GM20000 (cell line): ENCODE results near the gene DEDD.

Experiments used
- DNase-seq: peaks from one replicate; pipeline ENCODE4 v3.0.0; 2012; ENCODE audit warnings: low spot score
- CTCF ChIP-seq: IDR thresholded peaks from 2 replicates; pipeline ENCODE4 v1.5.1; 2012; ENCODE audit warnings: mild to moderate bottlenecking, control low read depth; ENCODE audit errors: extremely low read depth, missing control alignments

DEDD gene

GRCh38 chr1:161098210-161099068, 34.0 kb downstream of the DEDD start, which contains the start of gene KLHDC9:
Gene KLHDC9, plus strand, starts transcription at chr1:161098361. Its CDS starts 175 bp downstream, at chr1:161098536.
- peak; percentile 96 for DNase-seq
- TF ChIP-seq CTCF: no peak

- no peak for TF ChIP-seq CTCF
- DNase-seq: no peak
Measured at GRCh38 chr1:161096530-161096929, 35.9 kb downstream of the DEDD start.

GRCh38 chr1:161096015-161096414, 36.5 kb downstream of the DEDD start:
- DNase-seq: peak; percentile 80
- no peak for TF ChIP-seq CTCF

- DNase-seq: no peak
Measured at GRCh38 chr1:161095230-161095629, 37.2 kb downstream of the DEDD start.

GRCh38 chr1:161094481-161094880, 38.0 kb downstream of the DEDD start:
- DNase-seq: no peak
- TF ChIP-seq CTCF: no peak

More at GRCh38 chr1:161095230-161095629, 37.2 kb downstream of the DEDD start:
- TF ChIP-seq CTCF: no peak

GRCh38 chr1:161092621-161093028, 39.8 kb downstream of the DEDD start:
- DNase-seq: peak; percentile 68
- no peak for TF ChIP-seq CTCF

GRCh38 chr1:161091796-161092507, 40.5 kb downstream of the DEDD start:
- no peak for DNase-seq
- TF ChIP-seq CTCF: no peak
